Breast epithelium (tissue), 4 donors: Measurements from ENCODE around the gene PKDREJ. TPM values are rescaled to one million over a fixed set of nuclear protein-coding genes. Genes with fewer than 3 reads are reported as not detected.

Source experiments
- DNase-seq, 2 donors: peaks; one replicate each; pipeline ENCODE4 v3.0.0-alpha.2; 2019; ENCODE audit warnings: low spot score in 2 of 2
- H3K27ac ChIP-seq, 2 donors: fragments of 200-600 bp; sonication (generic) in 1 of 2; one replicate each; pipeline ENCODE4 v1.5.1; 2016 to 2019; ENCODE audit warnings: mild to moderate bottlenecking in 1 of 2
- H3K27me3 ChIP-seq, 2 donors: fragments of 200-600 bp; sonication (generic) in 1 of 2; one replicate each; pipeline versions ENCODE4 v1.5.1 to v1.6.0; 2017 to 2019; ENCODE audit warnings: control low read depth in 1 of 2, mild to moderate bottlenecking in 1 of 2
- H3K36me3 ChIP-seq: fragments of 200-600 bp; one replicate; pipeline ENCODE4 v1.5.1; 2019
- H3K4me1 ChIP-seq, 2 donors: fragments of 200-600 bp; sonication (generic); one replicate each; pipeline ENCODE4 v1.5.1; 2016 to 2019; ENCODE audit warnings: control low read depth in 1 of 2
- H3K4me3 ChIP-seq, 3 donors: fragments of 200-600 bp; sonication (generic); 1 replicate in 2 of 3; 2 replicates in 1 of 3; pipeline ENCODE4 v1.5.1; 2016 to 2019; ENCODE audit warnings: mild to moderate bottlenecking in 3 of 3, moderate library complexity in 2 of 3
- H3K9me3 ChIP-seq, 2 donors: fragments of 200-600 bp; sonication (generic) in 1 of 2; one replicate each; pipeline ENCODE4 v1.5.1; 2016 to 2019; ENCODE audit warnings: control low read depth in 1 of 2
- CTCF ChIP-seq, 3 donors: fragments of 450-650 bp; IDR thresholded peaks; one replicate each; pipeline ENCODE4 v1.5.1; 2016 to 2017; ENCODE audit warnings: antibody characterized with exemption in 3 of 3, mild to moderate bottlenecking in 3 of 3, moderate library complexity in 3 of 3
- POLR2A ChIP-seq: fragments of 450-650 bp; IDR thresholded peaks from one replicate; pipeline ENCODE4 v1.6.1; 2016; ENCODE audit warnings: antibody characterized with exemption, mild to moderate bottlenecking, moderate library complexity
- POLR2AphosphoS5 ChIP-seq, 3 donors: sonication (generic); formaldehyde crosslinking; IDR thresholded peaks; one replicate each; pipeline ENCODE4 v1.6.1; 2017; ENCODE audit warnings: antibody characterized with exemption in 3 of 3
- intact Hi-C: fragments of 100-400 bp; cut with DNase I; formaldehyde crosslinking; loops from one replicate; pipeline ENCODE4 v1.15.1; 2023; ENCODE audit warnings: low total_unique reads
- total RNA-seq, 3 donors: library from RNA; depleted of rRNA; stranded (reverse); fragments of >200 nt; gene quantifications; one replicate each; pipeline ENCODE4 v1.1.0, GENCODE V29; 2016

The PKDREJ gene
- total RNA-seq, 3 donors from 2014 or later: 0.16 TPM; not detected in 2

GRCh38 chr22:46292173-46292572 lies 29.0 kb upstream of the PKDREJ start:
- no peak for DNase-seq
- TF ChIP-seq POLR2A (no peak), POLR2AphosphoS5 (IDR thresholded peaks at IDR 0.05) (no peak), CTCF (IDR thresholded peaks at IDR 0.05) (no peak)
- intact Hi-C loops: loop anchor here (10.0 kb wide), 2 partner anchors 157 to 297 kb away; no protein-coding TSS in a partner anchor
- H3K9me3 ChIP-seq: peaks cover 5 to 10% of the 10 kb centered on the region in 2 donors
- no peaks in the 10 kb centered on the region for H3K27me3 ChIP-seq
- peaks cover 0 to 3% of the 10 kb centered on the region in 2 donors for H3K4me1 ChIP-seq
- no peak overlapping the region for H3K4me3 ChIP-seq
- H3K27ac ChIP-seq: peak overlapping the region in 1 of 2 donors; percentile 36
- peaks cover 11% of the 10 kb centered on the region for H3K36me3 ChIP-seq

GRCh38 chr22:46290843-46291785 lies 28.0 kb upstream of the PKDREJ start:
- TF ChIP-seq CTCF (IDR thresholded peaks at IDR 0.05): no peak
- no peak for TF ChIP-seq POLR2AphosphoS5 (IDR thresholded peaks at IDR 0.05)
- no peak for TF ChIP-seq POLR2A
- H3K4me3 ChIP-seq: no peak overlapping the region
- DNase-seq: no peak
- H3K27ac ChIP-seq: no peak overlapping the region
- intact Hi-C loops: loop anchor here (10.0 kb wide), 2 partner anchors 156 to 296 kb away; no protein-coding TSS in a partner anchor
- no peaks in the 10 kb centered on the region for H3K27me3 ChIP-seq
- H3K9me3 ChIP-seq: peaks cover 5 to 10% of the 10 kb centered on the region in 2 donors
- no peaks in the 10 kb centered on the region for H3K4me1 ChIP-seq
- H3K36me3 ChIP-seq: peaks cover 11% of the 10 kb centered on the region

- peaks cover 5 to 10% of the 10 kb centered on the region in 2 donors for H3K9me3 ChIP-seq
- H3K27ac ChIP-seq: no peak overlapping the region
- DNase-seq: no peak
- no peaks in the 10 kb centered on the region for H3K27me3 ChIP-seq
- intact Hi-C loops: loop anchor here (10.0 kb wide), 2 partner anchors 155 to 295 kb away; no protein-coding TSS in a partner anchor
- no peak overlapping the region for H3K4me3 ChIP-seq
- H3K36me3 ChIP-seq: peaks cover 11% of the 10 kb centered on the region
- TF ChIP-seq CTCF (IDR thresholded peaks at IDR 0.05) (no peak), POLR2A (no peak), POLR2AphosphoS5 (IDR thresholded peaks at IDR 0.05) (no peak)
- no peaks in the 10 kb centered on the region for H3K4me1 ChIP-seq
Observed at GRCh38 chr22:46290121-46290842, 27.1 kb upstream of the PKDREJ start.

GRCh38 chr22:46289244-46289891 lies 26.2 kb upstream of the PKDREJ start:
- Histone ChIP-seq H3K4me3 (no peak overlapping the region), H3K27ac (no peak overlapping the region), H3K9me3 (peaks cover 5 to 10% of the 10 kb centered on the region in 2 donors), H3K36me3 (peaks cover 11% of the 10 kb centered on the region), H3K27me3 (no peaks in the 10 kb centered on the region), H3K4me1 (no peaks in the 10 kb centered on the region)
- TF ChIP-seq POLR2AphosphoS5 (IDR thresholded peaks at IDR 0.05): no peak
- no peak for TF ChIP-seq POLR2A
- no peak for TF ChIP-seq CTCF (IDR thresholded peaks at IDR 0.05)
- intact Hi-C loops: no loop called here
- no peak for DNase-seq
